ENCODE data around the gene EXOC4.

Gene EXOC4

DNA sequence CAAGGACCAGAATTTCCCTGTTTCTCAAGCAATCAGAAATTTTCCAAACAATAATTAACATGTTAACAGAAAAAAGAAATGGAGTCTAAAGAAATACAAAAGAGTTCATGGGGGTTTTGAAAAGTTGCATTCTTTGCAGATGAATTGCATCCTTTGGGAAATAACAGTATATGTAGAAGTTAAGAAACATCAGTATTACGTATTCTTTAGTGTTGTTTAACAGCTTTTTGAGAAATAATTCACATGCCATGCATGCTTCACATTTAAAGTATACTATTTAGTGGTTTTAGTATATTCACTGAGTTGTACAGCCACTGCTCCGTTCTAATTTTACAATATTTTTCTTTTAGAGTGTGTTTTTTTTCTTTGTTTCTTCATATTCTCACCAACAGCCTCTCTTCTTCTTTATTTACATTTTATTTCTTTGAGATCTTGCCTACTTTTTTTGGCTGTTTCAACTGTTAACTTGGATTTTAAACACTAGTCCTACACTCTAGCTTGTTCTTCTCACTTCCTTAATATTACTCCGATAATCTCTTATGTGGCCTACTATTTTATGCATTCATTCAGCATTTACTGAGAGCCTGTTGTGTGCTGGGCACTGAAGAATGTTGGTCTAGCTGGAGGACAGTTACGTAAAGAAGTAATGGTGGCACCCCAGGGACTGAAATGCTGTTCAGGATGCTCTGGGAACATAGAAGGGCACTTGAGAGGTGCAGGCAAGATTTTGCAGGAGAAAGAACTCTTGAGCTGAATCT is 330.1 kb downstream of the EXOC4 start:
- DNase-seq = no peak

DNA sequence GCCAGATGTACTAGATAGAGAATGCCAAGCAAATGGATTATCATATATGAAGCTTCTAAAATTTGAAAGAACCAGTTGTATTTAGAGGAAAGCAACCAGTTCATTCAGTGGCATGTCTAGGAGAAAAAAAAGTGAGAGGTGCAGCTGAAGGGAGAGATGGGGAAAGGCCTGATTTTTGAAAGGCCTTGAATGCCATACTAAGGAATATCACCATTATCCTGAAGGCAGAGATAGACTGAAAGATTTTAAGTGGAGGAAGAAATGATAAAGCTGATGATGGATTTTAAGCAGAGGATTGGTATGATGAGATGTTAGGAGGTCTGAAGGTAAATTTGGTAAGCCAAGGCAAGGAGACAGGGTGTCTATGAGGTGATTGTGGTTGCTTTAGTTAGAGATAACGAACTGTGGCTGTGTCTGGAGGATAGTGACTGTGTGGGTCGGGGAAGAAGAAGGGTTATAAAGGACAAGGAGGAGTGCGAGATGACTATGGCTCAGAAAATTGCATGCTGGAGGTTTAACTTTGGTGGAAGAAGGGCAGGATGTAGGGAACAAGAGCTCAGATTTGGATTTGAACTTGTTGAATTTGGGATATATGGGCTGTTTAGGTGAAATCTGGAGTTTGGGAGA is 330.8 kb downstream of the EXOC4 start:
- no peak for DNase-seq

DNA sequence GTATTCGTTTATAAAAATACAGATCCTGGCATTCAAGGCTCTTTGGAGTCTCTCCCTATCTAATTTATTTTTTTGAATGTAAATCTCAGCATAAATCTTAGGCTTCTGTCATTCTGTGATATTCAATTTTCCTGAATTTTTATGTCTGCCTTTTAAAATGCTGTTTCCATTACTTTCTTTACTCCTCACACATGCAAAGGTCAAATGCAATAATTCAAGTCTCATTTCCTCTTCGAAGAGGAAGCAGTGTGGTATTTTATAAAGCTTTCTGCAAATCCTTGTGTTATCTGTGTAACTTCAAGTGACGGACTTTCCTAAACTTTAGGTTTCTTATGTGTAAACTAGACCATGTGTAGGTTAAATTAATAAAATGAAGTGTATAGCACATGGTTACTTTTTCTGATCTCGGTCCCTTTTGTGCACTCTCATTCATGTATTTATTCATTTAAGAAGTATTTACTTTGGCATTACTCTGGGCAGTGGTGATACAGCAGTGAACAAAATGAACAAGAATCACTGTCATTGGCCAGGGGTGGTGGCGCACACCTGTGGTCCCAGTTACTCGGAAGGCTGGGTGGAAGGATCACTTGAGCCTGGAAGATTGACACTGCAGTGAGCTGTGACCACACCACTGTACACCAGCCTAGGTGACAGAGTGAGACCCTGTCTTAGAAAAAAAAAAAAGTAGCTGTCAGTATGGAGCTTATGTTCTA is 332.2 kb downstream of the EXOC4 start:
- DNase-seq = no peak

DNA sequence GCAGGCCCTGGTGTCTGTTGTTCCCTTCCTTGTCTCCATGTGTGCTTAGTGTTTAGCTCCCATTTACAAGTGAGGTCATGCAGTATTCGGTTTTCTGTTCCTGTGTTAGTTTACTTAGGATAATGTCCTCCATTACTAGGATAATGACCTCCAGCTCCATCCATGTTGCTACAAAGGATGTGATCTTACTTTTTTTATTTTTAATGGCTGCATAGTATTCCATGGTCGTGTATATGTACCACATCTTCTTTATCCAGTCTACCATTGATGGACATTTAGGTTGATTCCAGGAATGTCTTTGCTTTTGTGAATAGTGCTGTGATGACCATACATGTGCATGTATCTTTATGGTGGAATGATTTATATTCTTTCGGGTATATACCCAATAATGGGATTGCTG is 333.4 kb downstream of the EXOC4 start:
- DNase-seq = no peak

DNA sequence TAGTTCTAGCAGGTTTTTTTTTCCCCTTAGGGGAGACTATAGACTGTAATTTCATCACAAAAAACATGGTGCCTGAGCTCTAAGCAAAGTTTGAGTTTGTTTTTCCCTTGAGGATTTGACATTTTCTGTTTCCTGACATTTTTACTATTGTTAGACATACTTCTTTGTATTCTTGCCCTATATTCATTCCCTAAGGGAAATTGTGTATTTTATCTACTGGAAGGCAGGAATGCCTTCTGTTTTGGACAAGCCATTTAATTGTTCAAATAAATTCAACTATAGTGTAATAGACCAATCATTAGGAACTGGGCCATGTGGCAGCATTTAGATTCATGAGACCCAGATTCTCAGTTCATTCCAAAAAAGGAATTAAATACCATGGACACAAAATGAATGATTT is 335.0 kb downstream of the EXOC4 start:
- no peak for DNase-seq

DNA sequence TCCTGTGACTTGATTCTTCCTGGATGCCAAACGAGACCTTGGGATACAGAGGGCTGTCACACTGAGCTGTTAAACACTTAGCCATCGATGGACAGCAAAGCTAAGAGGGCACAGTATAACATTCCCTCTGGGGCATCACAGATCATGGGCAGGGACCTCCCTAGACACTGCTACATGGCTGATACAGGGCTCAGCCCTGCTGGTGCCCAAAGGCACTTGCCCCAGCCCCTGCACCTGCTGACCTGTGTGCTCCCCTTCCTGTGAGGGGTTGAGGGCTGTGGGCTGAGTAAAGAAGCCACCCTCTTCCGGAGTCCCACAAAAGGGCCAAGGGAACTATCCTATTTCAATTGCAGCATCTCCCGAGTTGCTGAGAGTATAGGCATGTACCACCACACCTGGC is 337.9 kb downstream of the EXOC4 start:
- DNase-seq = no peak

DNA sequence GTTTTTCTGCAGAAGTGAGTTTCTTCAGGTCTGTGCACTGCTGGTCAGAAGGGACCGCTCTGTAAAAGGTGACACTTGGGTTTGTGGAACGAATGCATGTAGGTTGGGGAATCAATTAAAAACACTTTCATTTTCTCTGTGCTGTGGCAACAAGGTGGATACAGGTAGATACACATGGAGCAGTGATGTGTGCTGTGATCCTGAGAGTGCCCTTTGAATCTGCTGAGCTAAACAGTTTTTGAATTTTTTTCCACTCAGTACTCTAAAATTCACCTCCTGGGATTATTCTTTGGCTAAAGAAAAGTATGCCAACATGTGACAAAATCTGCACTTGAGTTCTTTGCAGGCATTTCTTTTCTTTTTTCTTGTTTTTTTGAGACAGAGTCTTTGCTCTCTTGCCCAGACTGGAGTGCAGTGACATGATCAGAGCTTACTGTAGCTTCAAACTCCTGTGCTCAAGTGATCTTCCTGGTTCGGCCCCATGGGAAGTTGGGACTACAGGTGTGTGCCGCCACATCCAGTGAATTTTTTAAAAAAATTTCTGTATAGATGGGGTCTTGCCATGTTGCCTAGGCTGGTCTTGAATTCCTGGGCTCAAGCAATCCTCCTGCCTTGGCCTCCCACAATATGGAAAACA is 338.9 kb downstream of the EXOC4 start:
- no peak for DNase-seq

DNA sequence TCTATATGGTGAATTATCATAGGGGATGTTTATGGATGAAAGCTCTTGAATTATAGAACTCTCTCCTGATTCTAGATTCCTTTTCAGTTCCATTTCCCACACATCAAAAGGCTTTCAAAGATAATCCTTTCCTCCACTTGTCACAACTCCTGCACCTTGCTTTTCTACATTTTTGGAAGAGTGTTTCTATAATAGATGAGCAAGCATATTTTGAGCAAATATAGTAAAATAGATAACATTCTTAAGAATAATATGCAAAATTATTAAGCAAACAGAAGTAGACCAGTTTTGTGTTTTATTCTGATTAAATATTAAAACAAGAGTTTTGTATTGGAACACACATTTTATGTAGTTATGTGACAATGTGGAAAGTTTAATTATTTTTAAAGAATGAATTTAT is 340.7 kb downstream of the EXOC4 start:
- no peak for DNase-seq

DNA sequence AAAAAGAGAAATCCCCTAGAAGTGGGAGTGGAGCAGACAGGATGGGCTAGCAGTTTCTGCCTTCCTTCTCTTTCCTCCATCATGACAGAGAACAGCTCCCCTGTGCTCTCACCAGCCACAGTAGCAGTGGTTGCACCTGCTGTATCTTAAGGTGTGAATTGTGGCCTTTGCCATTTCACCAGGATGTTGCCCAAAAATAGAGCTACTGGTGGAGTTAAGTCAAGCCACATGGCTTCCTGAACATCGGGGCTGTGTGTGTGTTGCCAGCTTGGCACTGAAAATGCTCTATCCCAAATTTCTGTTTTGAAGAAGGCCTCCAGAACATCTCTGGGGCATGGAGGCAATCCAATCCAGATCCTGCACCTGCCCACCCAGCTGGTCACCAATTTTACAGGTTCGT is 348.7 kb downstream of the EXOC4 start:
- no peak for DNase-seq

DNA sequence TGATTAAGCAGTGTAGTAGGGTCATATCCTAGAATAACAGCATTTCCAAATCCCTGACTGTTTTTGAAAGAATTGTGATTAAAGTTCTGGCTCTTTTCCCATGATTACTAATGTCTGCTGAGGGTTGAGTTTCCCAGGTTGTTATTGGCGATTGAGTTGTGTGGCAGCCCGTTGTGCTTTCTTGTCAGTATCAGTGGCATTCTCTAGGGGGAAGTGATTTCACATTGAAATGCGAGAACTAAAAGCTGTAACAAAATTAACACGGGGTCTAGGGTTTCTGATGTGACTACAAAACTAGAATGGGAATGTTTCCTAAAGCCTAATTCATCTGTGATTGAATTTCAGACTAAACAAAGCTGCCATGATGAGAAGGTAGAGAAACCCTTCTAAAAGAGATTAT is 349.4 kb downstream of the EXOC4 start:
- no peak for DNase-seq

DNA sequence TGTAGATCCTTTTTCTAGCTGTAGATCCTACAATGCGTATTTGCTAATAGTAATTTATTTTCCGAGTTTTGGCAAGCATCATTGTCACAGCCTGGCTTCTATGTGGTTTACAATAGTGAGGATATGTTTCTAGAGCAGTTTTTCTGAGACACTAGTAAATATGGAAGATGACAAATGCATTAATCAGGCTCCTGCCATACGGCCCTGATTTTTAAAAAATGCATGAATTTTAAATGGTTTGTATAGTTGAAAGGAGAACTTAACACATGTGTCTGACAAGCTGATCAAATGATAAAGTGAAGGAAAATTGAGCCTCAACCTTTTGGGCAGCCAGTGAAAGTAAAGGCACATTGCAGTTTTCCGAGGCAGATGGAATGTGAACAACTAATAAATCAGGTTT is 354.1 kb downstream of the EXOC4 start:
- no peak for DNase-seq

DNA sequence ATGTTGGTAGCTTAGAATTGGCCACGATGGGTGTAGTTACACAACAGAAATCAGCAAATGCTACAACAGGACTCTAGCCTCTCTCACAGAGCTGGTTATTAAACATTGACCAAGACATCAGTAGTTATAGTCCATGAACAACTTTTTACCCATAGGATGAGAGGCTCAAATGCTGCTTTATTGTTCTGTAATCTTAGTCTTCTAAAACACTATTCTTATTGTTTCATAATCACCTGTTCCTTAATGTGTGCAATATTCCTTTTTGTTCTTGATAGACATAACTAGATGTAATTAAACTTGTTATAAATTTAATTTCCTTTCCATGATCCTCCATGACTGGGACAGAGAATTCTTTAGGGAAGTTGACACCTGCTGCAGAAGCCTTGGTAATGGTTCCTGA is 356.9 kb downstream of the EXOC4 start:
- DNase-seq = no peak

DNA sequence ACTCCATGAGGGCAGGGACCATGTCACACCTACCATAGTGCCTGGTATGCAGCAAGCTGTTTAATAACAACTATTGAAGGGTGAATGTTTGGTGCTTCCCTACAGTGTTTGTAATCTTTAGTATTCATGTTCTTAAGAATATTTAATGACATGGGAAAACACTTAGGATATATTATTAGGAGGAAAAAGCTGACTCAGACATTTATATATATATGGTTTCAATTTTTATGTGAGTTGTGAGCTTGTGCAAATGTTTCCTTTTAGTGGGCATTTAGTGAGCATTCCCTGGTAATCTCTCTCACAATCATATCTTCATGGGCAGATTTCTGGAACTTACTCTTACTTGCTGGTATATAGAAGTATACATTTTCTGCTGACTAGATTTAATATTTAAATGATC is 359.1 kb downstream of the EXOC4 start:
- DNase-seq = no peak

DNA sequence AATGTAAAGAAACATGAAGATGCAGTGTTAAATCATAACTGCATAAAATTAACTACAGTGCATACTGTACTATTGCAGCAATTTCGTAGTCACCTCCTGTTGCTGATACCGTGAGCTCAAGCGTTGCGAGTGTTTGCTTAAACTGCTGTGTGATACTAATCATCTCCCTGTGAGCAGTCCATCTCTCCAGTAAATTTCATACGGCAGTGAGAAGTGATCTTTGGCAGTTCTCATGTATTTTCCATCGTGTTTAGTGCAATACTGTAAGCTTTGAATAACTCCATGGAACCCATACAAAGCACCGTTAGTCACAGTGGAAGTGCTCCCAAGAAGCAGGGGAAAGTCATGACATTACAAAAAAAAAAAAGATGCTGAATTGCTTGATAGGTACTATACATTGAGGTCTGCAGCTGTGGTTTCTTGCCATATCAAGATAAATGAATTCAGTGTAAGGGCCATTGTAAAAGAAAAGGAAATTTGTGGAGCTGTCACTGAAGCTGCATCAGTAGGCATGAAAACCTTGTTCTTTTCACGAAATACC is 360.4 kb downstream of the EXOC4 start:
- DNase-seq = no peak

DNA sequence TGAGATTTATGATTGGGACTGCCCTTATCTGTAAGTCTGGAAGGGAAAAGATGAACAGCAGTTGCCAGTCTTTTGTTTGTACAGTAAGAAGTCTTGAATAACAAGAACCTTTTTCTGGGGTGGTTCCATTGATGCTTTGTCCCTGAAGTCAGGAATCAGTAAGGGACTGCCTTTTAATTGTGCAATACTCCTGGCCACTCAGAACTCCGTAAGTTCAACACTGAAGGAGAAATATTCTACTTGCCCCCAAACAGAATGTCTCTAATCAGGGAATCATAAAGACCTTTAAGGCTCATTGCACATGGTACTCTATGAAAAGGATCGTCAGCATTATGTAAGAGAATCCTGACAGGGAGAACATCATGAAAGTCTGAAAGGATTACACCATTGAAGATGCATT is 361.4 kb downstream of the EXOC4 start:
- DNase-seq = no peak

DNA sequence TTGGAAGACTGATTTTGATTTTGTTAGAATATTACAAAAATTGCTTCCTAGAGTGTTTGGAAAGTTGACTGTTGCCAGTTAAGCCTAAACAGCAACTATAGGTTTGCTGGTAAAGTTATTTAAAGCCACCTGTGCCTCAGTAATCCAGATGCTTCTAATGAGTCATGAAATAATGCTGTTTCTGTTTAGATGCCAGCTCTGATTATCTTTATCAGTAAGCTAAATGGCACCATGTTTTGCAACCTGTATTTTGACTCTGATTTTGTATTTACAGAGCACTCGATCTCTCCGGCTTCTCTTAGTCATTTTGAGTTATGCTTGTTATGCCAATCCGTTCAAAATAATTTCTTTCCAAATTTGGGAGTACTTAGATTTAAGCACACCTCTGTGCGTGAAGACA is 366.1 kb downstream of the EXOC4 start:
- DNase-seq = no peak

DNA sequence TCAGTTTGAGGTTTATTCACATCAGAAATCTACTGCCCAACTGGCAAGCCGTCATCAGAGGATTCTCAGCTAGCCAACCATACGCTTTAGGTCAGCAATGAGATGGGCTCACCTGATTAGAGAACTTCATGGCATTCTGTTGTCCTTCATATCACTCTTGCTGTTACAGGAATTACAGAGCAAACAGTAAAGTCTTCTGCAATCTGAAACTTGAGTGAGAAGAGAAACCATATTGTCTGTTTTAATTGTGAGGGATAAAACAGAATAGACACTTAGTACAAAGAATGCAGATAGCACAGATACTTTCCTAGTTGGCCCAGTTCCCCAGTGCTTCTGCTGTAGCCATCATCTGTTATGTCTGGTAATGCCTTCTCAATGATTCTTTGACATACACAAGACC is 366.6 kb downstream of the EXOC4 start:
- DNase-seq = no peak

DNA sequence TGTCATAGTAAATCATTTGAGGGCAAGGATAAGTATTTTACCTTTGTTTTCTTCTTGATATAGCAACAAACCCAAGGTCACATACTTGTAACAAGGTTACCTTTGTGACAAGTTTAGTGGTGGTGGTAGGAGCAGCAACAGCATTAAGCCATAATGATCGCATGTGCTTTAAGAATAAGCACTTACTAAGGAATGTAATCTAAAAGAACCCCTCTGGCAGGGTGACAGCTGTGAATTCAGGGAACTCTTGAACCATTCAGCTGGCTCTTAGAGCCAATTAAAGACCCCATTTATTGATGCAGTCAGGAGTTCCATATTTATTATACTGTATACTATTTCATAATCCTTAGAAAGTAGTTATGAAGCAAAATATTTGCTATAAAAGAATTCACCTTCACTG is 370.8 kb downstream of the EXOC4 start:
- DNase-seq = no peak

DNA sequence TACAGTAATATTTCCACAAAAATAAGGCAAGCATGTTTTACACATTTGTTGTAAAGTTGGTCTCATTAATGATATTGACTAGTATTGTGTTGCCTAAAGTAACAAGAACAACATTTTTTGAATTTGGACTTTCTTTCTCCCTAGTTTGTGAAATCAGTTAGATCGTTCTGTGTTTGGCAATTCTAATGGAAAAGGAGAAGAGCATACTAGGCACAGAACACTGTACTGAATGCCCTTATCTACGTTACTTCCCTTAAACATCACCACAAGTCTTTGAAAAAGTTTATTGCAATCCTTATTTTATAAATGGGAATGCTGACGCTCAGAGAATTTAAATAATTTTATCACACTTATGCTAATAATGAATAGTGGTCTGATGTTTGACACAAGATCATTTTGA is 372.2 kb downstream of the EXOC4 start:
- DNase-seq = no peak

DNA sequence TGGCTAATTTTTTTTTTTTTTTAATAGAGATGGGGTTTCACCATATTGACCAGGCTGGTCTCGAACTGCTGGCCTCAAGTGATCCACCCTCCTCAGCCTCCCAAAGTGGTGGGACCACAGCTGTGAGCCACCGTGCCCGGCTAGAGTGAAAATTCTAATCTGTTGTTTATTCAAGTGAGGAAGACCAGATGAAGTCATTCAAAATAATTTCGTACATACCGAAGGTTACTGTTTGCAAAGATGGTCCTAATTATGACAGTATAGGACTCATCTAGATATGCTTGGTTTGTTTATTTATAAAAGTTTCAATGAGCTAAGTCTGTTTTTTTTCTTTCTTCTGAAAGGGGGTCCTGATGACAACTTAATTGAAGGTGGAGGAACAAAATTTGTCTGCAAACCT is 376.8 kb downstream of the EXOC4 start:
- DNase-seq = no peak

DNA sequence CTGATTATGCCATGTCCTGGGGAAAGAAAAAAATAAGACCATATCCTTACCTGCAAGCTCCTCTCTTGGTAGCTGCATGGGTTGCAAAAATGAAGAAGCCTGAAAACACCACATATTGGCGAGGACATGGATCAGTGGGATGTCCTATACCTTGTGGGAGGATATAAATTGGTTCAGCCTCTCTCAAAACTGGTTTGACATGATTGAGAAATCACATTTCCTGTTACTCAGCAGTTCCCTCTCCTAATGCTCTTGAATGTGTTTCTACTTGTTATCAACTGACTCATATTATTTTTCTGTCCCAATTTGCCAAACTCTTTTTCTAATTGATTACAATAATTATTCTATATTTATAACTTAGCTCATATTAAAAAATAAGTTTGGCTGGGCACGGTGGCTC is 380.2 kb downstream of the EXOC4 start:
- no peak for DNase-seq

DNA sequence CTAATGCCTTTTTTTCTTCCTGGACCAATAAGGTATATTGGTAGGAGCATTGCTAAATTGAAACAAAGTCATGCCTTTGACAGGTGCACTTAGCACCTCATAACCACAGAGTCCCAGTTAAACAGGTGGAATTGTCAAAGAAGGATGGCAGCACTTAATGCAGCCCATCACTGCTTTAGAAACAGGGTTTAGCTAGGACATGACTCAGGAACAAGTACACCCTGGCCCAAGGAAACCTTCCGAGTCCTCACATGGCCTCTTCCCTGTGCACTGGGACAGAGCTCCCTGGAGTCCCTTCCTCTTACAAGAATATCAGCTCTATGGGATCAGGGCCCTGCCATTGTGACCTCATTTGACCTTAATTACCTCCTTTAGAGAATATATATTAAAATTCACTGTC is 382.7 kb downstream of the EXOC4 start:
- no peak for DNase-seq

DNA sequence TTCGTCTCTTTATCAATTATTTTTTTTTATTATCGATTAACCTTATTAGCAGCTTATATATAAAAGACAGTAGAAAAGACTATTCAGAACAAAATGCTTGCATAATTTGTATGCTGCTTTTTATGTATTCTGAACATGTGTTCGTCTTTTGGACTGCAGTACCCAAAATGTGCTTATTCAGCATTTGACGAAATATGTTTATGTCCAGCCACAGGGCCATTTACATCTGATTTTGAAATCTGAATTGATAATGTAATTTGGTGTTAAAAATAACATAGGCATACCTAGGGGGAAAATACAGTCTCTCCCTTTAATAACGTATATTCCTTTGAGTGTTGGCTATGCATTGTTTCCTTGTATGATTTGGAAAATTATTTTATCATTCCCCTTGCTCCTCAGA is 386.0 kb downstream of the EXOC4 start:
- no peak for DNase-seq

DNA sequence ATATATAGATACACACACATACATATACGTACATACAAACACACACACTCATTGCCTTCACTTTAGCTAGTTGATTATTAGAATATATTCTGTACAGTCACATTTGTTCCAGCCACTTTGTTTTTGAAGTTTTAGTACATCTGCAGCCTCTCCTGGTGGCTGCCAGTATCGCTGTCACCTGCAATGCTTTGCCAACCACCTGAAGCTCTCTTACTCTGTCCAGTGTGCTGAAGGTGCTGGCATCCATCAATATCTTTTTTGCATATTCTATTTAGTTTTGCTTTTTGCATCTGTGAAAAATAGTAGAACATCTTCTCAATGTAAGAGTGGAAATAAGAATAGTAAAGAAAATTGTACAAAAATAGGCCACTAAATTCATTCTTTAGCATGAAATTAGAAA is 388.6 kb downstream of the EXOC4 start:
- DNase-seq = no peak
